K562 (cell line): ENCODE measurements around the gene USP2. TPM values are rescaled to one million over a fixed set of nuclear protein-coding genes. Genes with fewer than 3 reads are reported as not detected.

Source experiments
- BRD4 ChIP-seq: fragments of 200-600 bp; sonication (generic); IDR thresholded peaks from 2 replicates; pipeline ENCODE4 v1.6.1; 2017; ENCODE audit warnings: inconsistent platforms
- ETV5 ChIP-seq: sonication (generic); formaldehyde crosslinking; IDR thresholded peaks from 2 replicates; pipeline ENCODE4 v1.4.0; 2020; ENCODE audit warnings: low read depth, mild to moderate bottlenecking, missing genetic modification reagents
- FUS ChIP-seq: fragments of 200-400 bp; formaldehyde crosslinking; optimal IDR thresholded peaks from 2 replicates; pipeline ENCODE3; 2017; ENCODE audit warnings: low read depth, low read length
- GABPA ChIP-seq: fragments of 200-800 bp; sonication (Bioruptor generic); conservative IDR thresholded peaks from 2 replicates; pipeline ENCODE4 v1.6.1; 2016; ENCODE audit warnings: low read depth, missing genetic modification characterization, missing compliant biosample characterization
- GABPB1 ChIP-seq: sonication (generic); formaldehyde crosslinking; IDR thresholded peaks from 2 replicates; pipeline ENCODE4 v1.8.0; 2022; ENCODE audit warnings: mild to moderate bottlenecking, missing genetic modification reagents
- GTF2B ChIP-seq: IDR thresholded peaks from 2 replicates; pipeline ENCODE4 v1.6.1; 2011; ENCODE audit not compliant: insufficient read length; ENCODE audit errors: extremely low read depth
- GTF2E2 ChIP-seq: fragments of 200-800 bp; sonication (Bioruptor generic); IDR thresholded peaks from 2 replicates; pipeline ENCODE4 v1.6.1; 2016; ENCODE audit warnings: missing genetic modification characterization, missing compliant biosample characterization
- HCFC1 ChIP-seq: IDR thresholded peaks from 2 replicates; pipeline ENCODE4 v1.6.1; 2012; ENCODE audit warnings: low read depth, low read length, improper control_type of control experiment
- L3MBTL2 ChIP-seq: fragments of 450-650 bp; IDR thresholded peaks from 2 replicates; pipeline ENCODE4 v1.6.1; 2016; ENCODE audit warnings: mild to moderate bottlenecking, moderate library complexity
- NEUROD1 ChIP-seq: fragments of 150-350 bp; IDR thresholded peaks from 2 replicates; pipeline ENCODE4 v1.6.1; 2014; ENCODE audit warnings: borderline replicate concordance, low read length, low read depth; ENCODE audit not compliant: partially characterized antibody
- SMAD2 ChIP-seq: fragments of 150-350 bp; IDR thresholded peaks from 2 replicates; pipeline ENCODE4 v1.6.1; 2014; ENCODE audit warnings: low read depth, mild to moderate bottlenecking, low read length
- SUPT5H ChIP-seq: fragments of 450-650 bp; IDR thresholded peaks from 2 replicates; pipeline ENCODE4 v1.6.1; 2016
- TFAM ChIP-seq: fragments of 250-450 bp; sonication (Bioruptor Pico); conservative IDR thresholded peaks from 2 replicates; pipeline ENCODE4 v1.5.0; 2021; ENCODE audit warnings: mild to moderate bottlenecking, moderate library complexity
- TFAP4 ChIP-seq: sonication (generic); formaldehyde crosslinking; IDR thresholded peaks from 2 replicates; pipeline ENCODE4 v1.8.0; 2022; ENCODE audit warnings: missing genetic modification reagents, mild to moderate bottlenecking, moderate library complexity, borderline replicate concordance
- THAP12 ChIP-seq: fragments of 250-450 bp; sonication (Bioruptor Pico); IDR thresholded peaks from 2 replicates; pipeline ENCODE4 v1.9.0; 2021; ENCODE audit warnings: mild to moderate bottlenecking, inconsistent platforms
- XRCC5 ChIP-seq: fragments of 200-400 bp; formaldehyde crosslinking; IDR thresholded peaks from 2 replicates; pipeline ENCODE4 v1.6.1; 2017; ENCODE audit warnings: low read depth, mild to moderate bottlenecking, low read length
- ZFP36 ChIP-seq: fragments of 150-350 bp; IDR thresholded peaks from 2 replicates; pipeline ENCODE4 v1.6.1; 2018; ENCODE audit warnings: low read length, low read depth; ENCODE audit not compliant: partially characterized antibody
- ZNF232 ChIP-seq: sonication (generic); formaldehyde crosslinking; IDR thresholded peaks from 2 replicates; pipeline ENCODE4 v1.8.0; 2022; ENCODE audit warnings: mild to moderate bottlenecking, missing genetic modification reagents
- ZNF395 ChIP-seq: fragments of 200-800 bp; sonication (Bioruptor generic); IDR thresholded peaks from 2 replicates; pipeline ENCODE4 v1.6.1; 2017; ENCODE audit warnings: missing genetic modification characterization, missing compliant biosample characterization
- ZNF445 ChIP-seq: fragments of 250-450 bp; sonication (Bioruptor Pico); IDR thresholded peaks from 2 replicates; pipeline ENCODE4 v1.4.0; 2020; ENCODE audit warnings: low read depth, mild to moderate bottlenecking, moderate library complexity
- ZNF740 ChIP-seq, 3 experiments: fragments of 200-800 bp in 1 of 3; sonication (Bioruptor generic) in 1 of 3; sonication (generic) in 1 of 3; formaldehyde crosslinking in 1 of 3; IDR thresholded peaks; 2 replicates each; pipeline versions ENCODE4 v1.6.1 to v1.8.0; 2016 to 2022; ENCODE audit warnings: mild to moderate bottlenecking in 2 of 3, missing compliant biosample characterization in 2 of 3, missing genetic modification characterization in 2 of 3, missing genetic modification reagents in 1 of 3
- polyA plus RNA-seq, 8 experiments: library from polyadenylated mRNA; depleted of rRNA in 4 of 8; stranded (reverse) in 5 of 8; unstranded in 3 of 8; fragments of >200 nt; fragmentation: Nextera tagmentation in 2 of 8; fragmentation: Illumina TruSeq in 1 of 8; extraction: Ambion mirVana in 2 of 8; extraction: Trizol in 1 of 8; gene quantifications; 2 replicates each; pipeline versions ENCODE4 v1.2.1 to v1.2.3, GENCODE V29; 2011 to 2014; ENCODE audit warnings: inconsistent platforms in 1 of 8, missing spikeins in 1 of 8
- total RNA-seq, 7 experiments: library from RNA; depleted of rRNA in 6 of 7; stranded (reverse); fragments of >200 nt in 6 of 7; fragmentation: Illumina TruSeq in 2 of 7; extraction: Trizol in 2 of 7; gene quantifications; 2 replicates each; pipeline versions ENCODE4 v1.2.1 to v1.2.3, GENCODE V29; 2011 to 2021; ENCODE audit warnings: low replicate concordance in 1 of 7

The USP2 gene
- total and polyA plus RNA-seq, 9 of the 15 experiments (the other 6 are each of a cell fraction or from before 2014, with no cell fraction given), result 2.8 to 16.9 (median 3.9) TPM

GRCh38 chr11:119368121-119369034, 13.1 kb downstream of the USP2 start (continued):
- no peak for TF ChIP-seq GABPB1
- TF ChIP-seq THAP12 (CRISPR knock-in tag), result no peak
- no peak for TF ChIP-seq ZNF445 (CRISPR knock-in tag)
- no peak for TF ChIP-seq NEUROD1
- peak; percentile 97 for TF ChIP-seq TFAP4 (CRISPR knock-in tag)
- TF ChIP-seq GTF2B, result no peak
- no peak for TF ChIP-seq SMAD2
- TF ChIP-seq GABPA (tag), result no peak
- TF ChIP-seq TFAM (CRISPR knock-in tag), result no peak
- TF ChIP-seq GTF2E2, result no peak
- no peak for TF ChIP-seq BRD4
- no peak for TF ChIP-seq FUS
- TF ChIP-seq ZNF740 (CRISPR knock-in tag; IDR thresholded peaks at IDR 0.05), result no peak
- TF ChIP-seq ZNF740 (tag; IDR thresholded peaks at IDR 0.05), result no peak
- no peak for TF ChIP-seq XRCC5
- TF ChIP-seq ZNF232 (CRISPR knock-in tag), result no peak
- TF ChIP-seq ZNF395, result no peak
- TF ChIP-seq ETV5 (CRISPR knock-in tag), result no peak
- TF ChIP-seq ZFP36, result no peak
- 0 out of 2 replicates have a peak, but pooled peaks have one; percentile 24 for TF ChIP-seq L3MBTL2
- no peak for TF ChIP-seq HCFC1
- no peak for TF ChIP-seq SUPT5H
